K562 (cell line): Measurements from ENCODE around the gene FANCD2. TPM values are rescaled to one million over a fixed set of nuclear protein-coding genes. Genes with fewer than 3 reads are reported as not detected.

ENCODE experiments used
- CBFA2T2 ChIP-seq: fragments of 450-650 bp; conservative IDR thresholded peaks from 2 replicates; pipeline ENCODE4 v1.6.1; 2017; ENCODE audit warnings: mild to moderate bottlenecking
- CBX3 ChIP-seq, 2 experiments: IDR thresholded peaks; 1 replicate in 1 of 2; 2 replicates in 1 of 2; pipeline ENCODE4 v1.6.1; 2012; ENCODE audit warnings: inconsistent platforms in 2 of 2, low read length in 2 of 2, borderline replicate concordance in 1 of 2, control low read depth in 1 of 2
- CREM ChIP-seq: IDR thresholded peaks from 2 replicates; pipeline ENCODE4 v1.6.1; 2014; ENCODE audit warnings: antibody characterized with exemption, low read depth
- CXXC5 ChIP-seq: fragments of 250-450 bp; sonication (Bioruptor Pico); IDR thresholded peaks from 2 replicates; pipeline ENCODE4 v1.8.0; 2022; ENCODE audit warnings: inconsistent platforms, mild to moderate bottlenecking, moderate library complexity
- GABPB2 ChIP-seq: fragments of 250-450 bp; sonication (Bioruptor Pico); conservative IDR thresholded peaks from 2 replicates; pipeline ENCODE4 v1.5.1; 2021; ENCODE audit warnings: mild to moderate bottlenecking
- HDAC3 ChIP-seq: fragments of 450-650 bp; IDR thresholded peaks from 2 replicates; pipeline ENCODE4 v1.6.1; 2018; ENCODE audit warnings: borderline replicate concordance, mild to moderate bottlenecking, moderate library complexity; ENCODE audit not compliant: partially characterized antibody
- JUND ChIP-seq, 2 experiments: IDR thresholded peaks; 2 replicates in 1 of 2; 3 replicates in 1 of 2; pipeline ENCODE4 v1.6.1; 2011; ENCODE audit warnings: borderline replicate concordance in 2 of 2, low read depth in 2 of 2, low read length in 2 of 2, improper control_type of control experiment in 1 of 2, missing biosample characterization in 1 of 2, missing genetic modification characterization in 1 of 2, missing genetic modification reagents in 1 of 2
- MYNN ChIP-seq, 2 experiments: sonication (generic); formaldehyde crosslinking in 1 of 2; IDR thresholded peaks; 2 replicates each; pipeline versions ENCODE4 v1.5.0 to v1.6.1; 2016 to 2020; ENCODE audit warnings: antibody characterized with exemption in 1 of 2, missing genetic modification reagents in 1 of 2
- NR4A1 ChIP-seq, 2 experiments: fragments of 250-450 bp in 1 of 2; fragments of 450-650 bp in 1 of 2; sonication (Bioruptor Pico) in 1 of 2; IDR thresholded peaks; 2 replicates each; pipeline versions ENCODE4 v1.4.0 to v1.6.1; 2016 to 2020; ENCODE audit warnings: mild to moderate bottlenecking in 2 of 2, missing compliant biosample characterization in 1 of 2, missing genetic modification characterization in 1 of 2, moderate library complexity in 1 of 2
- RNF2 ChIP-seq: sonication (generic); IDR thresholded peaks from 2 replicates; pipeline ENCODE4 v1.6.1; 2016
- SIX5 ChIP-seq, 2 experiments: IDR thresholded peaks; 2 replicates each; pipeline ENCODE4 v1.6.1; 2011; ENCODE audit warnings: low read length in 2 of 2, borderline replicate concordance in 1 of 2, low read depth in 1 of 2, mild to moderate bottlenecking in 1 of 2, moderate library complexity in 1 of 2; ENCODE audit not compliant: insufficient read depth in 1 of 2
- SMAD3 ChIP-seq: fragments of 450-650 bp; formaldehyde crosslinking; conservative IDR thresholded peaks from 2 replicates; pipeline ENCODE4 v1.4.0; 2020; ENCODE audit warnings: mild to moderate bottlenecking
- SMARCC2 ChIP-seq: fragments of 450-650 bp; IDR thresholded peaks from 2 replicates; pipeline ENCODE4 v1.6.1; 2017; ENCODE audit warnings: antibody characterized with exemption, moderate library complexity, mild to moderate bottlenecking, low read depth
- TAF1 ChIP-seq: IDR thresholded peaks from 2 replicates; pipeline ENCODE4 v1.6.1; 2011; ENCODE audit warnings: mild to moderate bottlenecking, low read length, moderate library complexity; ENCODE audit not compliant: insufficient read depth, control insufficient read depth, severe bottlenecking; ENCODE audit errors: extremely low read depth
- TAL1 ChIP-seq: fragments of 450-650 bp; IDR thresholded peaks from 2 replicates; pipeline ENCODE4 v1.6.1; 2016; ENCODE audit warnings: mild to moderate bottlenecking
- TBP ChIP-seq: optimal IDR thresholded peaks from 2 replicates; pipeline ENCODE3; 2011; ENCODE audit warnings: low read depth, low read length, improper control_type of control experiment
- ZNF444 ChIP-seq: fragments of 250-450 bp; sonication (Bioruptor Pico); IDR thresholded peaks from 2 replicates; pipeline ENCODE4 v1.4.0; 2020; ENCODE audit warnings: mild to moderate bottlenecking, moderate library complexity
- ZNF77 ChIP-seq: fragments of 250-450 bp; sonication (Bioruptor Pico); IDR thresholded peaks from 2 replicates; pipeline ENCODE4 v1.5.0; 2020
- ZSCAN29 ChIP-seq: fragments of 450-650 bp; IDR thresholded peaks from 2 replicates; pipeline ENCODE4 v1.6.1; 2017
- polyA plus RNA-seq, 8 experiments: library from polyadenylated mRNA; depleted of rRNA in 4 of 8; stranded (reverse) in 5 of 8; unstranded in 3 of 8; fragments of >200 nt; fragmentation: Nextera tagmentation in 2 of 8; fragmentation: Illumina TruSeq in 1 of 8; extraction: Ambion mirVana in 2 of 8; extraction: Trizol in 1 of 8; gene quantifications; 2 replicates each; pipeline versions ENCODE4 v1.2.1 to v1.2.3, GENCODE V29; 2011 to 2014; ENCODE audit warnings: inconsistent platforms in 1 of 8, missing spikeins in 1 of 8
- total RNA-seq, 7 experiments: library from RNA; depleted of rRNA in 6 of 7; stranded (reverse); fragments of >200 nt in 6 of 7; fragmentation: Illumina TruSeq in 2 of 7; extraction: Trizol in 2 of 7; gene quantifications; 2 replicates each; pipeline versions ENCODE4 v1.2.1 to v1.2.3, GENCODE V29; 2011 to 2021; ENCODE audit warnings: low replicate concordance in 1 of 7
- TF ChIP-seq, protein P1 (sequence below): fragments of 250-450 bp; sonication (Bioruptor Pico); IDR thresholded peaks from 2 replicates; pipeline ENCODE4 v1.4.0; 2020; ENCODE audit warnings: mild to moderate bottlenecking, moderate library complexity, borderline replicate concordance
- TF ChIP-seq, protein P2 (sequence below), 3 experiments: fragments of 200-800 bp in 1 of 3; fragments of 250-450 bp in 1 of 3; fragments of 450-650 bp in 1 of 3; sonication (Bioruptor Pico) in 1 of 3; sonication (Bioruptor generic) in 1 of 3; formaldehyde crosslinking in 1 of 3; IDR thresholded peaks; 2 replicates each; pipeline versions ENCODE4 v1.6.1 to v1.8.0; 2016 to 2022; ENCODE audit warnings: mild to moderate bottlenecking in 2 of 3, missing genetic modification characterization in 2 of 3, missing compliant biosample characterization in 1 of 3, moderate library complexity in 1 of 3

FANCD2 gene
- total and polyA plus RNA-seq, 9 of the 15 experiments (the other 6 are each of a cell fraction or from before 2014, with no cell fraction given), result 59.4 to 137 (median 96.1) TPM

DNA sequence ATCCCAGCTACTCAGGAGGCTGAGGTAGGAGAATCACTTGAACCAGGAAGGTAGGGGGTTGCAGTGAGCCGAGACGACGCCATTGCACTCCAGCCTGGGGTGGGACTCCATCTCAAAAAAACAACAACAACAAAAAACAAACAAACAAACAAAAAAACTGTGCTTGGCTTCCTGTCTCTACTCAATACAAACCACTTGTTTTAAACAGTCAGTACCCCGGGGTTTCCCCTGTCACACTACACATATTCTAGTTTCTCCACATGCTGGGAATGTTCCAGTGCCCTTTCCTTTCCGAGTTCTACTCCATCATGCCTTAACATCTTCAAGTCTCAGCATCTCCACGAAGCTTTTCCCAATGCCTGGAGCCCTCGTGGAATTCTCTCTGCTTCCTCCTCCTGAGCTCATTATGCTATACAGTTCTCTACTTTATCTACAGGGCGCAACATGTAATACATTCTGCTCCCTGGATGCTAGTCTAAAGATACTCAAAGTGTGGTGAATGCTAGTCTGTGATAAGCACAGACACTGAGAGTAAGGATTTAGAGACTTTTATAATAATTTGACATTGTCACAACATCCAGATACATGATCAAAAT is 47.4 kb upstream of the FANCD2 start (continued):
- TF ChIP-seq, protein P1, sequence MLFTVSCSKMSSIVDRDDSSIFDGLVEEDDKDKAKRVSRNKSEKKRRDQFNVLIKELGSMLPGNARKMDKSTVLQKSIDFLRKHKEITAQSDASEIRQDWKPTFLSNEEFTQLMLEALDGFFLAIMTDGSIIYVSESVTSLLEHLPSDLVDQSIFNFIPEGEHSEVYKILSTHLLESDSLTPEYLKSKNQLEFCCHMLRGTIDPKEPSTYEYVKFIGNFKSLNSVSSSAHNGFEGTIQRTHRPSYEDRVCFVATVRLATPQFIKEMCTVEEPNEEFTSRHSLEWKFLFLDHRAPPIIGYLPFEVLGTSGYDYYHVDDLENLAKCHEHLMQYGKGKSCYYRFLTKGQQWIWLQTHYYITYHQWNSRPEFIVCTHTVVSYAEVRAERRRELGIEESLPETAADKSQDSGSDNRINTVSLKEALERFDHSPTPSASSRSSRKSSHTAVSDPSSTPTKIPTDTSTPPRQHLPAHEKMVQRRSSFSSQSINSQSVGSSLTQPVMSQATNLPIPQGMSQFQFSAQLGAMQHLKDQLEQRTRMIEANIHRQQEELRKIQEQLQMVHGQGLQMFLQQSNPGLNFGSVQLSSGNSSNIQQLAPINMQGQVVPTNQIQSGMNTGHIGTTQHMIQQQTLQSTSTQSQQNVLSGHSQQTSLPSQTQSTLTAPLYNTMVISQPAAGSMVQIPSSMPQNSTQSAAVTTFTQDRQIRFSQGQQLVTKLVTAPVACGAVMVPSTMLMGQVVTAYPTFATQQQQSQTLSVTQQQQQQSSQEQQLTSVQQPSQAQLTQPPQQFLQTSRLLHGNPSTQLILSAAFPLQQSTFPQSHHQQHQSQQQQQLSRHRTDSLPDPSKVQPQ, result no peak
- TF ChIP-seq ZSCAN29, result no peak
- no peak for TF ChIP-seq NR4A1 (CRISPR knock-in tag; IDR thresholded peaks at IDR 0.05)
- peak; percentile 76 for TF ChIP-seq NR4A1 (tag; IDR thresholded peaks at IDR 0.05)
- TF ChIP-seq TAL1, result peak; percentile 95
- TF ChIP-seq ZNF444 (CRISPR knock-in tag), result peak; percentile 66; the same call in 1 of the 2 replicates
- peak; percentile 84; the same call in 1 of the 2 replicates for TF ChIP-seq SMARCC2
- TF ChIP-seq TBP, result peak; percentile 53
- peak in 1 of 2 experiments; percentile 64; a peak in 1 of 3 replicates for TF ChIP-seq CBX3 (IDR thresholded peaks at IDR 0.05; ENCODE audit: borderline replicate concordance in 1 of 2, low read length in 2 of 2)
- peak; percentile 53; the same call in 1 of the 2 replicates for TF ChIP-seq CREM
- peak; percentile 59; the same call in 1 of the 2 replicates for TF ChIP-seq JUND (IDR thresholded peaks at IDR 0.05; ENCODE audit: borderline replicate concordance, low read depth, low read length)
- TF ChIP-seq JUND (tag; IDR thresholded peaks at IDR 0.05; ENCODE audit: borderline replicate concordance, low read depth, low read length), result peak; percentile 53; the same call in 1 of the 3 replicates
- TF ChIP-seq RNF2, result peak; percentile 51; the same call in 1 of the 2 replicates
- TF ChIP-seq SIX5 (IDR thresholded peaks at IDR 0.05; ENCODE audit: borderline replicate concordance in 1 of 2, insufficient read depth in 1 of 2, low read depth in 1 of 2, low read length in 2 of 2), result no peak
- peak; percentile 80 for TF ChIP-seq HDAC3
- no peak for TF ChIP-seq GABPB2 (CRISPR knock-in tag)
- TF ChIP-seq CBFA2T2, result peak; percentile 94
- TF ChIP-seq, protein P2, sequence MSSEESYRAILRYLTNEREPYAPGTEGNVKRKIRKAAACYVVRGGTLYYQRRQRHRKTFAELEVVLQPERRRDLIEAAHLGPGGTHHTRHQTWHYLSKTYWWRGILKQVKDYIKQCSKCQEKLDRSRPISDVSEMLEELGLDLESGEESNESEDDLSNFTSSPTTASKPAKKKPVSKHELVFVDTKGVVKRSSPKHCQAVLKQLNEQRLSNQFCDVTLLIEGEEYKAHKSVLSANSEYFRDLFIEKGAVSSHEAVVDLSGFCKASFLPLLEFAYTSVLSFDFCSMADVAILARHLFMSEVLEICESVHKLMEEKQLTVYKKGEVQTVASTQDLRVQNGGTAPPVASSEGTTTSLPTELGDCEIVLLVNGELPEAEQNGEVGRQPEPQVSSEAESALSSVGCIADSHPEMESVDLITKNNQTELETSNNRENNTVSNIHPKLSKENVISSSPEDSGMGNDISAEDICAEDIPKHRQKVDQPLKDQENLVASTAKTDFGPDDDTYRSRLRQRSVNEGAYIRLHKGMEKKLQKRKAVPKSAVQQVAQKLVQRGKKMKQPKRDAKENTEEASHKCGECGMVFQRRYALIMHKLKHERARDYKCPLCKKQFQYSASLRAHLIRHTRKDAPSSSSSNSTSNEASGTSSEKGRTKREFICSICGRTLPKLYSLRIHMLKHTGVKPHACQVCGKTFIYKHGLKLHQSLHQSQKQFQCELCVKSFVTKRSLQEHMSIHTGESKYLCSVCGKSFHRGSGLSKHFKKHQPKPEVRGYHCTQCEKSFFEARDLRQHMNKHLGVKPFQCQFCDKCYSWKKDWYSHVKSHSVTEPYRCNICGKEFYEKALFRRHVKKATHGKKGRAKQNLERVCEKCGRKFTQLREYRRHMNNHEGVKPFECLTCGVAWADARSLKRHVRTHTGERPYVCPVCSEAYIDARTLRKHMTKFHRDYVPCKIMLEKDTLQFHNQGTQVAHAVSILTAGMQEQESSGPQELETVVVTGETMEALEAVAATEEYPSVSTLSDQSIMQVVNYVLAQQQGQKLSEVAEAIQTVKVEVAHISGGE (CRISPR knock-in tag; IDR thresholded peaks at IDR 0.05), result peak in 1 of 3 experiments; percentile 52; a peak in 1 of 6 replicates
- 0 out of 2 replicates have a peak, but pooled peaks have one; percentile 35 for TF ChIP-seq SMAD3
- no peak for TF ChIP-seq ZNF77 (CRISPR knock-in tag)
- TF ChIP-seq TAF1, result peak; percentile 28
- peak; percentile 55; the same call in 1 of the 2 replicates for TF ChIP-seq CXXC5
- peak; percentile 69; the same call in 1 of the 2 replicates for TF ChIP-seq MYNN (IDR thresholded peaks at IDR 0.05)
- TF ChIP-seq MYNN (CRISPR knock-in tag; IDR thresholded peaks at IDR 0.05), result no peak
